Smooth muscle cell (in vitro differentiated cells): ENCODE data around the gene BRD9. TPM values are rescaled to one million over a fixed set of nuclear protein-coding genes. Genes with fewer than 3 reads are reported as not detected.

Source experiments
- polyA plus RNA-seq: library from polyadenylated mRNA; unstranded; fragments of >200 nt; fragmentation: Nextera tagmentation; extraction: Ambion mirVana; gene quantifications from 2 replicates; pipeline ENCODE4 v1.2.1, GENCODE V29; 2016
- total RNA-seq: library from RNA; depleted of rRNA; stranded (reverse); fragments of >200 nt; gene quantifications from 2 replicates; pipeline ENCODE4 v1.2.3, GENCODE V29; 2014

Gene BRD9
- total and polyA plus RNA-seq, 2 experiments from 2014 or later, result 17.1 to 17.8 TPM

Other genes with a start within 250 kb of the BRD9 start
- under 0.01 TPM in 1 of 2 replicates, not detected in the other for gene TPPP, start 199.4 kb downstream of the BRD9 start, total RNA-seq
- gene TPPP, start 199.4 kb downstream of the BRD9 start, polyA plus RNA-seq, result not detected in 2 replicates
- gene ZDHHC11B, start 108.1 kb downstream of the BRD9 start, total RNA-seq, result 0.04 TPM in 1 of 2 replicates, not detected in the other
- not detected in 2 replicates for gene ZDHHC11B, start 108.1 kb downstream of the BRD9 start, polyA plus RNA-seq
- 2.7 and 4.8 TPM in 2 replicates for gene ZDHHC11, start 41.8 kb downstream of the BRD9 start, total RNA-seq
- gene ZDHHC11, start 41.8 kb downstream of the BRD9 start, polyA plus RNA-seq, result 1.7 and 5.5 TPM in 2 replicates
- 8.4 and 13.4 TPM in 2 replicates for gene TRIP13, start 83 bp upstream of the BRD9 start, total RNA-seq
- 12.0 and 12.7 TPM in 2 replicates for gene TRIP13, start 83 bp upstream of the BRD9 start, polyA plus RNA-seq
- gene NKD2, start 116.0 kb upstream of the BRD9 start, total RNA-seq, result 31.2 and 32.5 TPM in 2 replicates
- 105 and 122 TPM in 2 replicates for gene NKD2, start 116.0 kb upstream of the BRD9 start, polyA plus RNA-seq
- 6.1 and 8.3 TPM in 2 replicates for gene SLC12A7, start 219.3 kb upstream of the BRD9 start, total RNA-seq
- 13.4 and 15.2 TPM in 2 replicates for gene SLC12A7, start 219.3 kb upstream of the BRD9 start, polyA plus RNA-seq